ENCODE data around the gene CRYL1. TPM values are rescaled to one million over a fixed set of nuclear protein-coding genes. Genes with fewer than 3 reads are reported as not detected.

CRYL1 gene
- total RNA-seq, 1 experiment from 2014 or later, result 13.5 TPM

GRCh38 chr13:20424949-20425348 is 100.7 kb downstream of the CRYL1 start:
- peak; percentile 83 for DNase-seq (ENCODE audit: low read depth)

DNA sequence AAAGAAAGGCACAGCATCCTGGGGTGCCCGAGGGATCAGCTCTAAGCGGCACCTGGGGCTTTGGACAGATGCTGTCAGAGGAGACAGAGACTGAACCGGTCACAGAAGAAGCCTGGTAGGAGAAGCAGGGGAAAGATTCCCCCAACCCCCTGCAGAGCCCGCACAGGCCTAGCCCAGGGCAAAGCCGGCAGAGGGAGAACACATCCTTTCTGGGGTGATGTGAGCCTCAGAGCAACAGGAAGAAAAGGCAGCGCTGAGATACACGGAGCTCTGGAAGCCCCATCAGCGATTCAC is 101.2 kb downstream of the CRYL1 start:
- no peak for DNase-seq (ENCODE audit: low read depth)

DNA sequence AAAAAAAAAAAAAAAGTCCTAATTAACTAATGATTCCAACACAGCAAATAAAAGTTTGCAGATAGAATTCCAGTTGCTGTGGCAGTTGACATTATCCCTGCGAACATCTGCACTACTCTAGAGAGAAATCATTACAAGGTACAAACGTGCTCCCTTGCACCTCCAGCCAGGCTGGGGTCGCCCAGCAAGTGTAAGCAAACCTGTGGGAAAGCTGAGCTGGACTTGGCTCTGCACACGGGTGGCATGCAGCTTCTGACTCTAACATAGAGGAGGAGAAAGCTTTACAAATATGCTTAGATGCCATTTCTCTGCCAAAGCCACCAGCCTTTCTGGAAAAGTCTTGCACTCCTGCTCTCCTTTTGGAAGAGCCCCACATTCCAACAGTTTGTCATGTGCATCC is 103.3 kb downstream of the CRYL1 start:
- DNase-seq (ENCODE audit: low read depth), result no peak

DNA sequence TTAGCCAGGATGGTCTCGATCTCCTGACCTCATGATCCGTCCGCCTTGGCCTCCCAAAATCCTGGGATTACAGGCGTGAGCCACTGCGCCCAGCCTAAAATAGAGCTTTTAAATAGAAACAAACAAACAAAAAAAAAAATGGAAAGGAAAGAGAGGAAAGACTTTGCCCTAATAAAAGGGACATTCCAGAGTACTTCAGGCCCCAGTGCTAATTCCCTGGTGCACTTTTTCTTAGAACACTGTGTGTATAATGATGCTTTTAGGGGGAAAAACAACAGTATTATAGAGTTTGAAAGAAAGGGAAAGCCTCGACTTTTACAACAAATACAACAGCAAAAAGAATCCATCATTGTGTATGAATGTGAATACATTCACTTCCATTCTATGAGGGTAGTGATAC is 104.7 kb downstream of the CRYL1 start:
- DNase-seq (ENCODE audit: low read depth), result no peak

DNA sequence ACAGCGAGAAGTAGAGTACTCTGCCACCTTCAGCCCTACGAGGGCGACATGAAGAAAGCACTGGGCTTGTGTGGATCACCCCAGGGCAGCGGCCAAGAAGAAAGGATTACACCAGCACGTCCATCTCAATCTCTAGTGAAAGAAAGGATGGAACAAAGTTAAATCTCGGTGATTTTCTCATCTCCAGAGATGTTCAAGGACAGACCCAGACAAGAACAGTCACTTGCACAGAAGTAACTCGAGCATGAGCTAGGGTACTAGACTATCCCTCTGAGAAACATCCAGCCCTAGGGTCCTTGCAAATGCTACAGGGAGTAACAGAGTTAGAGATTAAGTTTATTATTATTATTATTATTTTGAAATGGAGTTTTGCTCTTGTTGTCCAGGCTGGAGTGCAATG is 106.7 kb downstream of the CRYL1 start:
- no peak for DNase-seq (ENCODE audit: low read depth)

GRCh38 chr13:20416223-20416745 is 109.4 kb downstream of the CRYL1 start:
- no peak for DNase-seq (ENCODE audit: low read depth)

DNA sequence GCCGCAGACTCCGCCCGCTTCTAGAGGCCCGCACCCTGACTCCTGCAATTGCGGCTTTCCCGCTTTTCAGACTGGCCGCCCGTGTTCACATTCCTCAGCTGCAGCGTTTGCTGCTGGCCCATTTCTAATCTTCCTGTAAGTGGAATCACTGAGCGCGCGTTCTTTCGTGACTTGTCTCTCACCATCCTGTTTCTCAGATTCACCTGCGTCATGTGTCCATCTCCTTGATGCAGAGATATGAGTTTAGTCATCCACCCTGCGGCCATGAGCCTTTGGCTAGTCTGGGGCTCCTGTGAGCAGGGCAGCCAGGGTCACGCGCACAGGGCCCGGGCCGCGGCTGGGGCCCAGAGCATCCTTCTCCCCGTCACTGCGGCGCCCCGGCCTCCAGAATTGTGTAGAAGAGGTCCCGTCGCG is 110.0 kb downstream of the CRYL1 start:
- DNase-seq (ENCODE audit: low read depth), result no peak

- DNase-seq (ENCODE audit: low read depth), result no peak
These were observed 110.4 kb downstream of the CRYL1 start for GRCh38 chr13:20415306-20415679.

GRCh38 chr13:20414546-20415305 is 110.9 kb downstream of the CRYL1 start:
- DNase-seq (ENCODE audit: low read depth), result no peak

GRCh38 chr13:20412691-20413355 is 112.8 kb downstream of the CRYL1 start:
- no peak for DNase-seq (ENCODE audit: low read depth)

DNA sequence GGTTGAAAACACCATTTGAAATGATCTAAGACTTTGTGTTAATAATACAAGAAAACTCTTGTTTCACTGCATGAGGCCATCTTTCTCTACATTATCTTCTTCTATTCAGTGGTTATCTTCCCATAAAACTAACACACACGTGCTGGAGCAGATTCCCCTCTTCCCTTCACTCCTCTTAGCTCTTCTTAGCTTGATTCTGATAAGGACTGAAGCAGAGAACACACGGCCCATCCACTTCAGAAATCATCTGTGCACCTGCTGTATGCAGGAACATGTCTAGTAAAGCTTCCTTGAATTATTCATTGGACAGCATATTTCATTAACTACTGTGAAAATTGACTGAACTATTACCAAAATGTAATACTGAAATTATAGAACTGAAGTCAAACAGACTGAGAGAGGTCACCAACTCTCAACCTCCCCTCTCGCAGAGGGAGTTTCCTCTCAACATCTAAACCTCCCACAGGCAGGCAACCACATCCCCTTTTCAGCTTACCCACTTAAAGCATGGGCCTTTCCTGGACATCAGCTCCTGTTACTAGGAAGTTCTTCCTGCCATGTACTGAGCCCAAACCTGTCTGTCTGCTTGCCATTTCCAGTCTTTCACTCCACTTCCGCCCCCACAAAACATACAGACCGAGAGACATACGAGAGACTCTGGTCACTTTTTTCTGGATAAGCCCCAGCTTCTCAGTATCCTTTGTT is 113.9 kb downstream of the CRYL1 start:
- DNase-seq (ENCODE audit: low read depth), result no peak

GRCh38 chr13:20410726-20411125 is 114.9 kb downstream of the CRYL1 start:
- no peak for DNase-seq (ENCODE audit: low read depth)

- peak; percentile 21 for DNase-seq (ENCODE audit: low read depth)
These were observed 117.5 kb downstream of the CRYL1 start for GRCh38 chr13:20408181-20408580.

DNA sequence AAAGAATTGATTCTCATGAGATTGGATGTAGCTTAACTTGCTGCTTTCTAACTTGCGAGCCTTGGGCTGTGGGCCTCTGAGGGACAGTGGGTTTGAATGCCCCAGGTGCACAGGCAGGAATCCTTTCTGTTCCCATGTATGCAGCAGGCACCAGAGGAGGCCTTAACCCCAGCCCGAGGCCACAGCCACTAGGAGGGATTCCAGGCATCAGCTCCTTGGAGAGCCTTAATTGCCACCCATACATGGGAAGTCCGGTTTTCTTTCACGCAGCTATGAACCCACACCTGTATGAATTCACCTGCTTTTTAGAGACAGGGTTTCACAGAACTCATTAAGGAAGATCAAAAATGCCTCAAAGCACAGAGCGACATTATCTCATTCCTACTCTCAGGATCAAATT is 117.9 kb downstream of the CRYL1 start:
- DNase-seq (ENCODE audit: low read depth), result no peak

DNA sequence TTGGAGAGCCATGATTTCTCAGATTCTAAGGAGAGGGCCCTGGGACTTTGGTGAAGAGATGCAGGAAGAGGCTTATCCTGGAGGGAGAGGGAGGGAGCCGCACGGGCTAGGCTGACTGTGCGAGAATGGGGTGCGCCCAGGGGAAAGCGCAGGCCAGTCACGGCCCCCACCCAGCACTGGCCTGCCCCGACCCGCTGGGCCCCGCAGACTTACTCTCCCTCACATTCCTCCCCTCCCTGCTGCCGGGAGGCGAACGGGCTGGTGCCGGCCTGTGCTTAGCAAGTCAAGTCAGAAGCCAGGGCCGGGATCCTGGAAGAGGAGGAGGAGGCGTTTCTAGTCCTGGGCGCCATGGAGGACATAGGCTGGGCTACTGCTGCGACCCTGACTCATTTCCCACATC is 120.0 kb downstream of the CRYL1 start:
- no peak for DNase-seq (ENCODE audit: low read depth)

GRCh38 chr13:20404488-20405222 is 121.0 kb downstream of the CRYL1 start:
- no peak for DNase-seq (ENCODE audit: low read depth)

GRCh38 chr13:20403826-20404225 is 121.8 kb downstream of the CRYL1 start:
- no peak for DNase-seq (ENCODE audit: low read depth)

DNA sequence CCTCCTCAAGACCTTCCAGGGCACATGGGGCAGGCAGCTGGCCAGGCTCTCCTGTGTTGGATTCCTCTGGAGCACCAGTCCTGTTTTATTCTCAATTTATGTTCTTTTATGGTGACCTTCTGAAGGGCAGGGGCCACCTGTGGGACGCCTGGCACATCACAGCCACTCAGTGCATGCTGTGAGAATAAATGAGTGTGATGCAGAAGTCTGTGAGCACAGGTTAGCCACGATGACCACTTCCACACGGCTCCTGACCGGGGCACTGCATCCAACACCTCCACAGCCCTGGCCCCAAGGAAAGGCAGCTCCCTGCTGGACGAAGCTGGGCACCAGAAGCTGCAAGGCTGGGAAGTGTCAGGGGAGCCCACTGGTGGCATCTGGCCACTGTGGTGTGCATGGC is 122.8 kb downstream of the CRYL1 start:
- no peak for DNase-seq (ENCODE audit: low read depth)

DNA sequence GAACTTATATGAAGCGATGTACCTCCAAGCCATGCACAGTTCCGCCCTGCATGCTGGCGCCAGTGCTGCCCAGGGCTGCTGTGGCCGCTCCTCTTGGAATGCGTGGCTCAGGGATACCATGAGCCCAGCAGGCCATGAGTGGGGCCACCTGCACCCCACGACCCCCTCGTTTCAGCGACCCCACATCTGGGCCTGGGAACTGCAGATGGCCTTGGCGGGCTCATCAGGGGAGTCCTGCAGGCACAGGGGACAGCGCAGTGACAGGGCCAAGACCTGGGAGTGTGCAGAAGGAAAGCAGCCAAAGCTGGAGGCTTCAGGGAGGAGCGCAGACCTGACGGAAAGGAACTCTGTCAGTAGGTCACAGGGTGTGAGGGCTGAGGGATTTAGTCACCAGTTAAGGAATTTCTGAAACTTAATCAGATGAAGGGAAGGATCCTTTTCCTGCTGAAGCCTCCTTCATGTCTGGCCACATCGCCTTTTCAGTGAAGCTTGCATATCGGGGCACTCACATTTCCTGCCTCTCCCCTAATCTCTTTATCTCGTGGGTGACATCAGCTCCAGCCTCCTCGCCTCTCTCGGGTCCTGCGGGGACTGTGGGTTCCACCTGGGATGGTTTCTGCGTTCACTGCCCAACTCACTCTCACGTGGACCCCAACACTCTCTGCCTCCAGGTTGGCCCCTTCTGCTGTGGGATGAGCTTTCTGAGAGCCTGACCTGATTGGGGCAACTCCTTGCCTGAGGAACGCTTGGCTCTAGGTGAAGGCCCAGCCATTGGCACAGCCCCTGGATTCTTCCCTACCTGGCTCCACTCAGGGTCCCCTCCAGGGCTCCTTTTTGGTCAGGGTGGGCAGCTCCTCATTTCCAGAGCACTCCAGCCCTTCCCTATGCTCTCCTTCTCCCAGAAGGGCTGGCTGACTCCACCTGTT is 123.5 kb downstream of the CRYL1 start:
- DNase-seq (ENCODE audit: low read depth), result no peak

DNA sequence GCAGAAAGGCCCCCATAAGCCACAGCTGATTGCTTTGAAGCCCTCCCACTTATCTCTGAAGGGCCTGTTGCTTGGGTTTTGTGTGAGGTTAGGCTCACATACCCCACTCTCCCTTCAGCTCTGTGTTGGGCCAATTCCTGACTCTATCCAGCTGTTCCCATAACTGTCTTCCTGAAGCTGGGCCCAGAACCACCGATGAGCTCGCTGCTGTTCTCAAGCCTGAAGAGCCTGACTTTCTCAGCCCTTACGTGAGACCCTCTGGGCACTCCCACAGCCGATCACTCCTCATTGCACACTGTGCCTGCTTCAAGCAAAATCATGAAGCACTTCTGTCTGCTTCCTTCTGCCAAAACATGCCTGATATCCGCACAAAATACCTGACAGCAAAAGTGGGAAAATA is 124.1 kb downstream of the CRYL1 start:
- DNase-seq (ENCODE audit: low read depth), result no peak

- peak; percentile 2 for DNase-seq (ENCODE audit: low read depth)
These were observed 124.9 kb downstream of the CRYL1 start for GRCh38 chr13:20400774-20401173.
